ENCODE data around the gene ZDHHC7. TPM values are rescaled to one million over a fixed set of nuclear protein-coding genes. Genes with fewer than 3 reads are reported as not detected.

Gene ZDHHC7
- total RNA-seq, result 76.6 and 98.9 TPM in 2 replicates

GRCh38 chr16:85010931-85011845 is at the start of gene ZDHHC7:
TSS of gene ZDHHC7 (minus strand) at chr16:85011535. CDS start at chr16:84990618, 20,917 bp downstream.

GRCh38 chr16:85027349-85027957 is 16.1 kb upstream of the ZDHHC7 start, which contains the start of gene KIAA0513:
TSS of gene KIAA0513 (plus strand) at chr16:85027795. CDS start at chr16:85067072, 39,277 bp downstream.

Other genes with a start within 250 kb of the ZDHHC7 start
- 26.9 and 127 TPM in 2 replicates for gene CRISPLD2, start 191.6 kb downstream of the ZDHHC7 start, total RNA-seq
- 7.6 and 9.6 TPM in 2 replicates for gene KIAA0513, start 16.3 kb upstream of the ZDHHC7 start, total RNA-seq
- not detected in 2 replicates for gene CIBAR2, start 100.9 kb upstream of the ZDHHC7 start, total RNA-seq